ENCODE measurements around the gene KIAA0753. TPM values are rescaled to one million over a fixed set of nuclear protein-coding genes. Genes with fewer than 3 reads are reported as not detected.

The KIAA0753 gene
- total and polyA plus RNA-seq, 9 of the 15 experiments (the other 6 are each of a cell fraction or from before 2014, with no cell fraction given), result 2.0 to 9.0 (median 6.9) TPM

- DNase-seq (ENCODE audit: extremely low read depth in 1 of 4, low spot score in 3 of 4) (no peak), ATAC-seq (no peak), FAIRE-seq (no peak)
- CTCF ChIA-PET (ENCODE audit: low intra/inter-chr PET ratio), result no interaction called here
- H3K4me1 ChIP-seq (replicated peaks in 1 of 2; ENCODE audit: control insufficient read depth in 2 of 2, insufficient read depth in 2 of 2, low read length in 2 of 2), result peaks cover 0 to 10% of the 10 kb centered on the region in 2 experiments; a peak in 2 of 5 replicates
- H3K27me3 ChIP-seq (ENCODE audit: control insufficient read depth in 2 of 2, insufficient read depth in 2 of 2, low read length in 2 of 2), result peaks cover 0 to 9% of the 10 kb centered on the region in 2 experiments; a peak in 3 of 5 replicates
- H2AFZ ChIP-seq (ENCODE audit: low read depth, low read length), result no peak overlapping the region
- H4K20me1 ChIP-seq (replicated peaks; ENCODE audit: control insufficient read depth, insufficient read depth, low read length), result no peaks in the 10 kb centered on the region
- no peak overlapping the region for H3K9ac ChIP-seq (ENCODE audit: insufficient read depth in 1 of 2, low read depth in 2 of 2, low read length in 2 of 2)
- TF ChIP-seq RCOR1 (IDR thresholded peaks at IDR 0.05; ENCODE audit: borderline replicate concordance in 1 of 2, low read depth in 2 of 2, low read length in 2 of 2) (no peak), CHCHD3 (CRISPR knock-in tag; IDR thresholded peaks at IDR 0.05) (no peak), ZNF263 (CRISPR knock-in tag; IDR thresholded peaks at IDR 0.05; ENCODE audit: borderline replicate concordance) (peak; percentile 98), ZNF512 (tag; IDR thresholded peaks at IDR 0.05) (0 out of 2 replicates have a peak, but pooled peaks have one; percentile 43), SMAD1 (IDR thresholded peaks at IDR 0.05; ENCODE audit: low read depth, low read length, partially characterized antibody) (no peak), GATA2 (CRISPR knock-in tag; IDR thresholded peaks at IDR 0.05) (no peak), RBM14 (IDR thresholded peaks at IDR 0.05; ENCODE audit: borderline replicate concordance, insufficient read depth, low read depth, low read length) (no peak), ZNF511 (CRISPR knock-in tag; IDR thresholded peaks at IDR 0.05) (no peak)
- 6% methylated on average over 2 of the region's 3 CpGs for WGBS (ENCODE audit: insufficient coverage, low coverage, missing lambda C conversion rate)
- no TSS peak for BruUV-seq (replicated peaks)
- no peaks in the 10 kb centered on the region for H3K36me3 ChIP-seq (ENCODE audit: control insufficient read depth, insufficient read depth, low read length)
- H3K27ac ChIP-seq (ENCODE audit: extremely low read depth, low read depth, low read length), result no peak overlapping the region
- H3K4me2 ChIP-seq (ENCODE audit: insufficient read depth, low read length), result no peak overlapping the region
- H3K4me3 ChIP-seq, result no peak overlapping the region
- in situ Hi-C loops (cut with MboI) (no loop called here), intact Hi-C loops (cut with micrococcal nuclease) (no loop called here)
- no peaks in the 10 kb centered on the region for H3K9me3 ChIP-seq (replicated peaks; ENCODE audit: control insufficient read depth, insufficient read depth, low read depth, low read length)
- H3K79me2 ChIP-seq (ENCODE audit: control insufficient read depth, insufficient read depth, low read length), result no peaks in the 10 kb centered on the region
- POLR2A ChIA-PET, result no interaction called here
- H3K9me1 ChIP-seq (ENCODE audit: control insufficient read depth, insufficient read depth, low read length), result no peaks in the 10 kb centered on the region
These were observed 80.0 kb downstream of the KIAA0753 start for GRCh38 chr17:6560496-6560895.

Measured in K562 (cell line).